ENCODE data around the gene LRRC23. TPM values are rescaled to one million over a fixed set of nuclear protein-coding genes. Genes with fewer than 3 reads are reported as not detected.
A peak's percentile ranks its signal among the peaks of the same experiment; 100 is the strongest.
"Not testable (repeated sequence)": the region's sequence is repeated elsewhere in the genome, so short reads cannot be mapped to it uniquely, and the experiment has no call there.

LRRC23 gene
- total RNA-seq, 1 donor from 2014 or later, result 5.2 TPM

- Histone ChIP-seq H3K36me3 (no peaks in the 10 kb centered on the region), H3K4me3 (no peak overlapping the region)
- H3K27me3 Mint-ChIP-seq (ENCODE audit: insufficient read depth, low read depth), result no peaks in the 10 kb centered on the region
Observed at GRCh38 chr12:6883252-6883651, 21.4 kb upstream of the LRRC23 start.

GRCh38 chr12:6883683-6884082, 20.9 kb upstream of the LRRC23 start:
- H3K27ac Mint-ChIP-seq, result no peak overlapping the region

More at GRCh38 chr12:6883252-6883651, 21.4 kb upstream of the LRRC23 start:
- no peaks in the 10 kb centered on the region for H3K9me3 Mint-ChIP-seq
- H3K27ac Mint-ChIP-seq, result no peak overlapping the region
- no peaks in the 10 kb centered on the region for H3K9me3 ChIP-seq (ENCODE audit: low read depth)
- H4K20me1 ChIP-seq (ENCODE audit: low read depth), result no peaks in the 10 kb centered on the region
- no peak overlapping the region for H3K9ac ChIP-seq
- peaks cover 13% of the 10 kb centered on the region for H3K4me1 Mint-ChIP-seq
- H3K36me3 Mint-ChIP-seq, result peaks cover 8% of the 10 kb centered on the region
- DNase-seq (ENCODE audit: low spot score), result no peak
- H3K4me1 ChIP-seq, result peaks cover 16% of the 10 kb centered on the region
- H2AFZ ChIP-seq (replicated peaks), result no peak overlapping the region
- no peaks in the 10 kb centered on the region for H3K27me3 ChIP-seq
- H3K27ac ChIP-seq, result no peak overlapping the region
- no peak for TF ChIP-seq CTCF (IDR thresholded peaks at IDR 0.05)
- TF ChIP-seq EZH2 (IDR thresholded peaks at IDR 0.05), result no peak
- TF ChIP-seq EZH2phosphoT487 (IDR thresholded peaks at IDR 0.05), result no peak
- H3K79me2 ChIP-seq (ENCODE audit: low read depth), result no peaks in the 10 kb centered on the region
- peaks cover 28% of the 10 kb centered on the region for H3F3A ChIP-seq (ENCODE audit: low read depth)
- H3K4me2 ChIP-seq, result no peak overlapping the region
- H3K4me3 Mint-ChIP-seq, result no peak overlapping the region

GRCh38 chr12:6884539-6884938, 20.1 kb upstream of the LRRC23 start:
- Histone ChIP-seq H3F3A (ENCODE audit: low read depth) (peaks cover 28% of the 10 kb centered on the region), H3K9me3 (ENCODE audit: low read depth) (no peaks in the 10 kb centered on the region), H3K79me2 (ENCODE audit: low read depth) (no peaks in the 10 kb centered on the region), H3K9ac (no peak overlapping the region), H3K4me2 (no peak overlapping the region), H3K27me3 (no peaks in the 10 kb centered on the region), H3K36me3 (no peaks in the 10 kb centered on the region), H3K4me1 (peaks cover 16% of the 10 kb centered on the region), H3K27ac (no peak overlapping the region), H2AFZ (replicated peaks) (no peak overlapping the region), H4K20me1 (ENCODE audit: low read depth) (no peaks in the 10 kb centered on the region), H3K4me3 (no peak overlapping the region)
- no peak for TF ChIP-seq EZH2phosphoT487 (IDR thresholded peaks at IDR 0.05)
- TF ChIP-seq EZH2 (IDR thresholded peaks at IDR 0.05), result no peak
- no peak for TF ChIP-seq CTCF (IDR thresholded peaks at IDR 0.05)
- Mint-ChIP-seq H3K27me3 (ENCODE audit: insufficient read depth, low read depth) (no peaks in the 10 kb centered on the region), H3K4me1 (peaks cover 19% of the 10 kb centered on the region), H3K27ac (no peak overlapping the region), H3K4me3 (no peak overlapping the region), H3K36me3 (peaks cover 5% of the 10 kb centered on the region), H3K9me3 (no peaks in the 10 kb centered on the region)
- no peak for DNase-seq (ENCODE audit: low spot score)

More at GRCh38 chr12:6883683-6884082, 20.9 kb upstream of the LRRC23 start:
- no peaks in the 10 kb centered on the region for H3K27me3 Mint-ChIP-seq (ENCODE audit: insufficient read depth, low read depth)
- TF ChIP-seq EZH2 (IDR thresholded peaks at IDR 0.05), result no peak
- TF ChIP-seq CTCF (IDR thresholded peaks at IDR 0.05), result no peak
- TF ChIP-seq EZH2phosphoT487 (IDR thresholded peaks at IDR 0.05), result no peak
- no peak for DNase-seq (ENCODE audit: low spot score)
- Histone ChIP-seq H3K79me2 (ENCODE audit: low read depth) (no peaks in the 10 kb centered on the region), H3K9ac (no peak overlapping the region), H3F3A (ENCODE audit: low read depth) (peaks cover 28% of the 10 kb centered on the region), H3K4me3 (no peak overlapping the region), H3K36me3 (no peaks in the 10 kb centered on the region), H3K27me3 (no peaks in the 10 kb centered on the region), H2AFZ (replicated peaks) (no peak overlapping the region), H3K27ac (no peak overlapping the region), H3K4me1 (peaks cover 16% of the 10 kb centered on the region), H3K4me2 (no peak overlapping the region), H4K20me1 (ENCODE audit: low read depth) (no peaks in the 10 kb centered on the region), H3K9me3 (ENCODE audit: low read depth) (no peaks in the 10 kb centered on the region)
- no peaks in the 10 kb centered on the region for H3K9me3 Mint-ChIP-seq
- H3K4me3 Mint-ChIP-seq, result no peak overlapping the region
- peaks cover 8% of the 10 kb centered on the region for H3K36me3 Mint-ChIP-seq
- H3K4me1 Mint-ChIP-seq, result peaks cover 18% of the 10 kb centered on the region

- Histone ChIP-seq H2AFZ (replicated peaks) (peak overlapping the region; percentile 57), H3K4me1 (peaks cover 23% of the 10 kb centered on the region), H3K4me2 (peak overlapping the region; percentile 75), H3K27ac (peak overlapping the region; percentile 83), H3K4me3 (peak overlapping the region; percentile 32), H3F3A (ENCODE audit: low read depth) (peaks cover 43% of the 10 kb centered on the region)
- peak; percentile 23 for DNase-seq (ENCODE audit: low spot score)
- not testable (repeated sequence) for H3K9me3 Mint-ChIP-seq; H3K27me3 ChIP-seq; H3K9ac ChIP-seq; H3K79me2 ChIP-seq (ENCODE audit: low read depth); H3K36me3 ChIP-seq; H3K9me3 ChIP-seq (ENCODE audit: low read depth); H4K20me1 ChIP-seq (ENCODE audit: low read depth); H3K27me3 Mint-ChIP-seq (ENCODE audit: insufficient read depth, low read depth); H3K36me3 Mint-ChIP-seq
- H3K4me1 Mint-ChIP-seq, result peaks cover 29% of the 10 kb centered on the region
- peak overlapping the region; percentile 94 for H3K27ac Mint-ChIP-seq
- H3K4me3 Mint-ChIP-seq, result peak overlapping the region; percentile 55
Observed at GRCh38 chr12:6886206-6886999, 18.2 kb upstream of the LRRC23 start.

All from neural progenitor cell (in vitro differentiated cells).